GM23338 (cell line): ENCODE measurements around the gene ANKFY1. TPM values are rescaled to one million over a fixed set of nuclear protein-coding genes. Genes with fewer than 3 reads are reported as not detected.

ENCODE experiments used
- ATAC-seq: fragments of 200-7000 bp; cut with Tn5 transposase; 3 replicates; pipeline ENCODE4 v1.9.1; 2020
- DNase-seq: peaks from one replicate; pipeline ENCODE4 v3.0.0-alpha.2; 2015; ENCODE audit warnings: low spot score
- H2AFZ ChIP-seq: fragments of 200-600 bp; sonication (generic); 2 replicates; pipeline ENCODE4 v1.8.0; 2016; ENCODE audit warnings: antibody characterized with exemption, mild to moderate bottlenecking, moderate library complexity
- H3F3A ChIP-seq: fragments of 200-600 bp; sonication (generic); replicated peaks from 2 replicates; pipeline ENCODE4 v1.8.0; 2017; ENCODE audit warnings: antibody characterized with exemption, mixed run types, low read depth
- H3K27ac ChIP-seq: fragments of 200-600 bp; sonication (generic); 2 replicates; pipeline ENCODE4 v1.6.1; 2016; ENCODE audit warnings: low read depth
- H3K27me3 ChIP-seq: fragments of 200-600 bp; sonication (generic); 2 replicates; pipeline ENCODE4 v1.8.0; 2016; ENCODE audit warnings: mild to moderate bottlenecking, mixed run types, moderate library complexity; ENCODE audit not compliant: insufficient read depth
- H3K36me3 ChIP-seq: fragments of 200-600 bp; sonication (generic); 2 replicates; pipeline ENCODE4 v1.8.0; 2016; ENCODE audit warnings: mild to moderate bottlenecking; ENCODE audit not compliant: insufficient read depth
- H3K4me1 ChIP-seq: fragments of 200-600 bp; sonication (generic); 2 replicates; pipeline ENCODE4 v1.8.0; 2016; ENCODE audit warnings: mild to moderate bottlenecking, moderate library complexity; ENCODE audit not compliant: insufficient read depth
- H3K4me2 ChIP-seq: fragments of 200-600 bp; sonication (generic); 2 replicates; pipeline ENCODE4 v1.7.1; 2017; ENCODE audit warnings: mixed run types
- H3K4me3 ChIP-seq: fragments of 200-600 bp; sonication (generic); 2 replicates; pipeline ENCODE4 v1.6.1; 2016; ENCODE audit warnings: mixed run types
- H3K79me2 ChIP-seq: fragments of 200-600 bp; sonication (generic); replicated peaks from 2 replicates; pipeline ENCODE4 v1.8.0; 2017; ENCODE audit warnings: mild to moderate bottlenecking; ENCODE audit not compliant: insufficient read depth
- H3K9me2 ChIP-seq: fragments of 200-600 bp; sonication (generic); 2 replicates; pipeline ENCODE4 v1.8.0; 2017; ENCODE audit not compliant: insufficient read depth
- H4K20me1 ChIP-seq: fragments of 200-600 bp; sonication (generic); replicated peaks from 2 replicates; pipeline ENCODE4 v1.8.0; 2017; ENCODE audit warnings: mild to moderate bottlenecking; ENCODE audit not compliant: insufficient read depth
- H3K27ac Mint-ChIP-seq: 2 replicates; pipeline ENCODE4 v1.8.0; 2020; ENCODE audit warnings: inconsistent platforms, mild to moderate bottlenecking, moderate library complexity, mixed read lengths
- H3K27me3 Mint-ChIP-seq: 3 replicates; pipeline ENCODE4 v1.8.0; 2022; ENCODE audit warnings: low read depth, mild to moderate bottlenecking, moderate library complexity, mixed read lengths, inconsistent platforms; ENCODE audit not compliant: insufficient read depth, poor library complexity
- H3K36me3 Mint-ChIP-seq: 3 replicates; pipeline ENCODE4 v1.8.0; 2021; ENCODE audit warnings: low read depth, mild to moderate bottlenecking, inconsistent platforms, moderate library complexity, mixed read lengths
- H3K4me1 Mint-ChIP-seq: 3 replicates; pipeline ENCODE4 v1.8.0; 2020; ENCODE audit warnings: mild to moderate bottlenecking, inconsistent platforms, mixed read lengths
- H3K4me3 Mint-ChIP-seq: 3 replicates; pipeline ENCODE4 v1.8.0; 2021; ENCODE audit warnings: moderate library complexity, mild to moderate bottlenecking, inconsistent platforms, mixed read lengths
- H3K9me3 Mint-ChIP-seq: 3 replicates; pipeline ENCODE4 v1.8.0; 2020; ENCODE audit warnings: moderate library complexity, mild to moderate bottlenecking, inconsistent platforms, mixed read lengths
- EZH2 ChIP-seq: fragments of 200-600 bp; sonication (generic); IDR thresholded peaks from one replicate; pipeline ENCODE4 v1.8.0; 2017; ENCODE audit warnings: antibody characterized with exemption, mild to moderate bottlenecking, low read depth; ENCODE audit not compliant: unreplicated experiment
- JUNB ChIP-seq: IDR thresholded peaks from one replicate; pipeline ENCODE4 v1.6.1; 2016; ENCODE audit warnings: antibody characterized with exemption; ENCODE audit not compliant: unreplicated experiment
- NANOG ChIP-seq: IDR thresholded peaks from 2 replicates; pipeline ENCODE4 v1.6.1; 2016; ENCODE audit warnings: antibody characterized with exemption, borderline replicate concordance
- POLR2AphosphoS5 ChIP-seq: IDR thresholded peaks from 2 replicates; pipeline ENCODE4 v1.6.1; 2016; ENCODE audit warnings: antibody characterized with exemption, low read depth
- STAT1 ChIP-seq: IDR thresholded peaks from one replicate; pipeline ENCODE4 v1.6.1; 2016; ENCODE audit warnings: antibody characterized with exemption; ENCODE audit not compliant: unreplicated experiment
- ZNF114 ChIP-seq: fragments of 250-450 bp; sonication (Bioruptor Pico); IDR thresholded peaks from 2 replicates; pipeline ENCODE4 v1.5.0; 2020; ENCODE audit warnings: mild to moderate bottlenecking, moderate library complexity
- ZNF331 ChIP-seq: fragments of 250-450 bp; sonication (Bioruptor Pico); IDR thresholded peaks from 2 replicates; pipeline ENCODE4 v1.5.0; 2020; ENCODE audit warnings: low read depth, mild to moderate bottlenecking, moderate library complexity
- polyA plus RNA-seq: library from polyadenylated mRNA; unstranded; fragments of >200 nt; fragmentation: Nextera tagmentation; extraction: Ambion mirVana; gene quantifications from 2 replicates; pipeline ENCODE4 v1.2.1, GENCODE V29; 2016
- total RNA-seq: library from RNA; depleted of rRNA; stranded (reverse); fragments of >200 nt; shearing (Covaris generic); gene quantifications from 2 replicates; pipeline ENCODE4 v1.2.3, GENCODE V29; 2014
- TF ChIP-seq, protein P1 (sequence below): IDR thresholded peaks from one replicate; pipeline ENCODE4 v1.6.1; 2018; ENCODE audit warnings: antibody characterized with exemption; ENCODE audit not compliant: unreplicated experiment

The ANKFY1 gene
- total and polyA plus RNA-seq, 2 experiments from 2014 or later, result 12.9 to 44.4 TPM

GRCh38 chr17:4276514-4276913, 12.7 kb upstream of the ANKFY1 start:
- Mint-ChIP-seq H3K36me3 (peaks cover 69% of the 10 kb centered on the region), H3K27ac (peak overlapping the region; percentile 46; the same call in 1 of the 2 replicates), H3K27me3 (no peaks in the 10 kb centered on the region), H3K9me3 (no peaks in the 10 kb centered on the region; the same call in 2 of the 3 replicates), H3K4me3 (no peak overlapping the region), H3K4me1 (peaks cover 7% of the 10 kb centered on the region; the same call in 2 of the 3 replicates)
- DNase-seq (peak; percentile 30), ATAC-seq (no peak; the same call in 2 of the 3 replicates)
- peaks cover 26% of the 10 kb centered on the region for H4K20me1 ChIP-seq
- no peak overlapping the region for H3K4me2 ChIP-seq
- H2AFZ ChIP-seq, result no peak overlapping the region
- H3K4me3 ChIP-seq, result no peak overlapping the region
- no peaks in the 10 kb centered on the region for H3K9me2 ChIP-seq
- no peaks in the 10 kb centered on the region for H3K27me3 ChIP-seq
- H3K79me2 ChIP-seq, result peaks cover 67% of the 10 kb centered on the region
- peak overlapping the region; percentile 73 for H3K27ac ChIP-seq
- H3F3A ChIP-seq, result 0 out of 2 replicates have a peak, but pooled peaks cover 4% of the 10 kb centered on the region
- no peaks in the 10 kb centered on the region for H3K4me1 ChIP-seq
- no peak for TF ChIP-seq POLR2AphosphoS5
- TF ChIP-seq STAT1, result no peak
- TF ChIP-seq, protein P1, sequence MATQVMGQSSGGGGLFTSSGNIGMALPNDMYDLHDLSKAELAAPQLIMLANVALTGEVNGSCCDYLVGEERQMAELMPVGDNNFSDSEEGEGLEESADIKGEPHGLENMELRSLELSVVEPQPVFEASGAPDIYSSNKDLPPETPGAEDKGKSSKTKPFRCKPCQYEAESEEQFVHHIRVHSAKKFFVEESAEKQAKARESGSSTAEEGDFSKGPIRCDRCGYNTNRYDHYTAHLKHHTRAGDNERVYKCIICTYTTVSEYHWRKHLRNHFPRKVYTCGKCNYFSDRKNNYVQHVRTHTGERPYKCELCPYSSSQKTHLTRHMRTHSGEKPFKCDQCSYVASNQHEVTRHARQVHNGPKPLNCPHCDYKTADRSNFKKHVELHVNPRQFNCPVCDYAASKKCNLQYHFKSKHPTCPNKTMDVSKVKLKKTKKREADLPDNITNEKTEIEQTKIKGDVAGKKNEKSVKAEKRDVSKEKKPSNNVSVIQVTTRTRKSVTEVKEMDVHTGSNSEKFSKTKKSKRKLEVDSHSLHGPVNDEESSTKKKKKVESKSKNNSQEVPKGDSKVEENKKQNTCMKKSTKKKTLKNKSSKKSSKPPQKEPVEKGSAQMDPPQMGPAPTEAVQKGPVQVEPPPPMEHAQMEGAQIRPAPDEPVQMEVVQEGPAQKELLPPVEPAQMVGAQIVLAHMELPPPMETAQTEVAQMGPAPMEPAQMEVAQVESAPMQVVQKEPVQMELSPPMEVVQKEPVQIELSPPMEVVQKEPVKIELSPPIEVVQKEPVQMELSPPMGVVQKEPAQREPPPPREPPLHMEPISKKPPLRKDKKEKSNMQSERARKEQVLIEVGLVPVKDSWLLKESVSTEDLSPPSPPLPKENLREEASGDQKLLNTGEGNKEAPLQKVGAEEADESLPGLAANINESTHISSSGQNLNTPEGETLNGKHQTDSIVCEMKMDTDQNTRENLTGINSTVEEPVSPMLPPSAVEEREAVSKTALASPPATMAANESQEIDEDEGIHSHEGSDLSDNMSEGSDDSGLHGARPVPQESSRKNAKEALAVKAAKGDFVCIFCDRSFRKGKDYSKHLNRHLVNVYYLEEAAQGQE, result no peak
- no peak for TF ChIP-seq EZH2
- TF ChIP-seq NANOG, result no peak
- no peak for TF ChIP-seq ZNF331
- peaks cover 8% of the 10 kb centered on the region; the same call in 1 of the 2 replicates for H3K36me3 ChIP-seq

DNA sequence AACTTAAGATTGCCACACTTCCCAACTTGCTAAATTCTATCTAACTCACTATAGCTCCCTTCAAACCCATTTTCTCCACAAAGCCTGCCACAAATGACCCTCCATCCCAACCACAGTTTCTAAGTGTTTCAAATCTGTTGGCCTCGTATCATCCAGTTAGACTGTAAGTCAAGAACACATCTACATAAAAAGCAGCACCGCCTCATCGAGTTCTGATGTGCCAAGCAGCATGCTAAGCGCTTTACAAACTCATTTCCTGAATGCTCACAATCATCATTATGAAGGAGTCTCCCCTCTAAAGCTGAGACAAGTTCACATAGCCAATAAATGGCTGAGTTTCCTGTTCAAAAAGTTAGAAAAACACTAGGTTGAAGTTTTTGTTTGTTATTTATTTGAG, 9.2 kb upstream of the ANKFY1 start:
- Histone ChIP-seq H3K27ac (peak overlapping the region; percentile 66; the same call in 1 of the 2 replicates), H4K20me1 (peaks cover 32% of the 10 kb centered on the region), H3K9me2 (no peaks in the 10 kb centered on the region), H2AFZ (no peak overlapping the region), H3K27me3 (no peaks in the 10 kb centered on the region), H3K36me3 (peaks cover 26% of the 10 kb centered on the region), H3K4me2 (no peak overlapping the region), H3K4me1 (no peaks in the 10 kb centered on the region), H3K4me3 (no peak overlapping the region), H3F3A (peaks cover 15% of the 10 kb centered on the region; the same call in 1 of the 2 replicates), H3K79me2 (peaks cover 39% of the 10 kb centered on the region)
- peaks cover 55% of the 10 kb centered on the region; the same call in 2 of the 3 replicates for H3K36me3 Mint-ChIP-seq
- H3K9me3 Mint-ChIP-seq, result no peaks in the 10 kb centered on the region; the same call in 2 of the 3 replicates
- no peaks in the 10 kb centered on the region for H3K27me3 Mint-ChIP-seq
- H3K4me3 Mint-ChIP-seq, result no peak overlapping the region
- peaks cover 7% of the 10 kb centered on the region; the same call in 2 of the 3 replicates for H3K4me1 Mint-ChIP-seq
- H3K27ac Mint-ChIP-seq, result peak overlapping the region; percentile 25
- ATAC-seq, result no peak
- DNase-seq, result no peak
- no peak for TF ChIP-seq POLR2AphosphoS5
- TF ChIP-seq, protein P1, result no peak
- TF ChIP-seq ZNF114 (CRISPR knock-in tag), result no peak
- TF ChIP-seq ZNF331, result no peak
- TF ChIP-seq JUNB, result no peak
- no peak for TF ChIP-seq STAT1
